Erythroblast (primary cell): Measurements from ENCODE around the gene CWH43.

Experiments
- GATA1 ChIP-seq: IDR thresholded peaks from 2 replicates; pipeline ENCODE4 v1.6.1; 2011; ENCODE audit warnings: low read depth, mild to moderate bottlenecking, control low read depth, low read length, moderate library complexity
- POLR2A ChIP-seq: IDR thresholded peaks from 2 replicates; pipeline ENCODE4 v1.6.1; 2011; ENCODE audit warnings: mild to moderate bottlenecking, low read length

DNA sequence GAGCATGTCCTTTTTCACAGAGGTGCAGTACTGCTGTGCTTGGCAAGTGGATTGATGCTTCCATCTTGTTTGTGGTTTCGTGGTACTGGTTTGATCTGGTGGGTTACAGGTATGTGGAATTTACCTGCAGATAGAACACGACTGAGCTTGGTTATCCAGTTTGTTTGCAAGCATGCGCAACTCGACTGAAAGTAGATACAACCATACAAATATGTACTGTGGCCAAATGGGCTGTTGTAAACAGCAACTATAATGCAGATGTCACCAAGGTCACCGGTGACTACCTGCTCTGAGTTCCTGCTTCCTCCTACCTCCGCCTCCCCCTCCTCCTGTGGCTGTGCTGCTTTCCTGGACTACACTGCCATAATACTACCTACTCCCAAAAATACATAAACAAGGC, 12.4 kb downstream of the CWH43 start:
- TF ChIP-seq POLR2A, result no peak
- TF ChIP-seq GATA1, result no peak
